ENCODE data around the gene RILPL2.
"Not testable (repeated sequence)": the region's sequence is repeated elsewhere in the genome, so short reads cannot be mapped to it uniquely, and the experiment has no call there.

The RILPL2 gene

GRCh38 chr12:123450636-123451035 lies 14.2 kb upstream of the RILPL2 start:
- DNase-seq (ENCODE audit: low read depth, low spot score) = no peak

- no peak for DNase-seq (ENCODE audit: low read depth, low spot score)
These were observed 13.4 kb upstream of the RILPL2 start for GRCh38 chr12:123449856-123450255.

- no peak for DNase-seq (ENCODE audit: low read depth, low spot score)
These were observed 12.8 kb upstream of the RILPL2 start for GRCh38 chr12:123449249-123449733.

GRCh38 chr12:123446333-123446713 lies 9.8 kb upstream of the RILPL2 start:
- no peak for DNase-seq (ENCODE audit: low read depth, low spot score)

GRCh38 chr12:123445388-123446332 lies 9.2 kb upstream of the RILPL2 start:
- no peak for DNase-seq (ENCODE audit: low read depth, low spot score)

- no peak for DNase-seq (ENCODE audit: low read depth, low spot score)
These were observed 7.9 kb upstream of the RILPL2 start for GRCh38 chr12:123444092-123445026.

- DNase-seq (ENCODE audit: low read depth, low spot score) = no peak
These were observed 6.3 kb upstream of the RILPL2 start for GRCh38 chr12:123442774-123443173.

GRCh38 chr12:123441523-123442164 lies 5.2 kb upstream of the RILPL2 start:
- DNase-seq (ENCODE audit: low read depth, low spot score) = no peak

GRCh38 chr12:123435636-123436016 lies 858 bp downstream of the RILPL2 start:
- DNase-seq (ENCODE audit: low read depth, low spot score) = no peak

GRCh38 chr12:123433615-123434014 lies 2.9 kb downstream of the RILPL2 start:
- DNase-seq (ENCODE audit: low read depth, low spot score) = no peak

GRCh38 chr12:123431951-123432817 lies 4.3 kb downstream of the RILPL2 start:
- not testable (repeated sequence) for DNase-seq (ENCODE audit: low read depth, low spot score)

GRCh38 chr12:123429101-123429500 lies 7.4 kb downstream of the RILPL2 start:
- not testable (repeated sequence) for DNase-seq (ENCODE audit: low read depth, low spot score)

- no peak for DNase-seq (ENCODE audit: low read depth, low spot score)
These were observed 7.9 kb downstream of the RILPL2 start for GRCh38 chr12:123428591-123428990.

- DNase-seq (ENCODE audit: low read depth, low spot score) = no peak
These were observed 9.3 kb downstream of the RILPL2 start for GRCh38 chr12:123427036-123427769.

- DNase-seq (ENCODE audit: low read depth, low spot score) = no peak
These were observed 15.2 kb downstream of the RILPL2 start for GRCh38 chr12:123421314-123421713.

- no peak for DNase-seq (ENCODE audit: low read depth, low spot score)
These were observed 26.5 kb downstream of the RILPL2 start for GRCh38 chr12:123410041-123410412.

- not testable (repeated sequence) for DNase-seq (ENCODE audit: low read depth, low spot score)
These were observed 27.0 kb downstream of the RILPL2 start for GRCh38 chr12:123409284-123410040.

- not testable (repeated sequence) for DNase-seq (ENCODE audit: low read depth, low spot score)
These were observed 27.9 kb downstream of the RILPL2 start for GRCh38 chr12:123408619-123409018.

- not testable (repeated sequence) for DNase-seq (ENCODE audit: low read depth, low spot score)
These were observed 28.6 kb downstream of the RILPL2 start for GRCh38 chr12:123407934-123408333.
